Measurements from ENCODE around the gene NUP93. TPM values are rescaled to one million over a fixed set of nuclear protein-coding genes. Genes with fewer than 3 reads are reported as not detected.

The NUP93 gene
- total RNA-seq, 3 donors from 2014 or later = 31.0 to 45.6 (median 40.8) TPM

GRCh38 chr16:56722200-56722842, 7.6 kb upstream of the NUP93 start:
- Histone ChIP-seq H3K4me3 (no peak overlapping the region), H3K4me1 (ENCODE audit: low read depth) (no peaks in the 10 kb centered on the region), H3K36me3 (ENCODE audit: low read depth) (no peaks in the 10 kb centered on the region), H3K9me3 (no peaks in the 10 kb centered on the region)
- TF ChIP-seq CTCF (IDR thresholded peaks at IDR 0.05) = no peak
- no peak for DNase-seq
- no peak for ATAC-seq
- intact Hi-C loops (cut with DNase I, micrococcal nuclease) = no loop called here

- Histone ChIP-seq H3K4me3 (no peak overlapping the region), H3K36me3 (ENCODE audit: low read depth) (no peaks in the 10 kb centered on the region), H3K9me3 (no peaks in the 10 kb centered on the region), H3K4me1 (ENCODE audit: low read depth) (peaks cover 2% of the 10 kb centered on the region)
- DNase-seq = no peak
- no peak for TF ChIP-seq CTCF (IDR thresholded peaks at IDR 0.05)
- intact Hi-C loops (cut with DNase I, micrococcal nuclease) = no loop called here
- no peak for ATAC-seq
Measured at GRCh38 chr16:56724191-56724590, 5.7 kb upstream of the NUP93 start.

- Histone ChIP-seq H3K9me3 (no peaks in the 10 kb centered on the region), H3K4me1 (ENCODE audit: low read depth) (peaks cover 10% of the 10 kb centered on the region), H3K4me3 (no peak overlapping the region), H3K36me3 (ENCODE audit: low read depth) (no peaks in the 10 kb centered on the region)
- no peak for ATAC-seq
- DNase-seq = no peak
- intact Hi-C loops (cut with DNase I, micrococcal nuclease) = no loop called here
- TF ChIP-seq CTCF (IDR thresholded peaks at IDR 0.05) = no peak
Measured at GRCh38 chr16:56726283-56726682, 3.6 kb upstream of the NUP93 start.

GRCh38 chr16:56726926-56727325, 3.0 kb upstream of the NUP93 start:
- TF ChIP-seq CTCF (IDR thresholded peaks at IDR 0.05) = no peak
- peaks cover 10% of the 10 kb centered on the region for H3K4me1 ChIP-seq (ENCODE audit: low read depth)
- intact Hi-C loops (cut with DNase I, micrococcal nuclease) = no loop called here
- ATAC-seq = no peak
- DNase-seq = no peak
- H3K9me3 ChIP-seq = no peaks in the 10 kb centered on the region
- no peaks in the 10 kb centered on the region for H3K36me3 ChIP-seq (ENCODE audit: low read depth)
- no peak overlapping the region for H3K4me3 ChIP-seq

GRCh38 chr16:56728027-56728426, 1.9 kb upstream of the NUP93 start:
- ATAC-seq (no peak), DNase-seq (no peak)
- H3K4me1 ChIP-seq (ENCODE audit: low read depth) = peaks cover 10% of the 10 kb centered on the region
- no peaks in the 10 kb centered on the region for H3K9me3 ChIP-seq
- no peak for TF ChIP-seq CTCF (IDR thresholded peaks at IDR 0.05)
- no peaks in the 10 kb centered on the region for H3K36me3 ChIP-seq (ENCODE audit: low read depth)
- intact Hi-C loops (cut with DNase I, micrococcal nuclease) = no loop called here
- no peak overlapping the region for H3K4me3 ChIP-seq
